T1000 (cell line): ENCODE results near the gene GOLGA2.
A peak's percentile ranks its signal among the peaks of the same experiment; 100 is the strongest.
"Not testable (repeated sequence)": the region's sequence is repeated elsewhere in the genome, so short reads cannot be mapped to it uniquely, and the experiment has no call there.

ENCODE experiments used
- DNase-seq: peaks from one replicate; lab custom pipeline; 2025; ENCODE audit warnings: mixed read lengths; lab: John Stamatoyannopoulos, UW

GOLGA2 gene

GRCh38 chr9:128292009-128292408, 16.2 kb upstream of the GOLGA2 start:
- DNase-seq: no peak

- DNase-seq: no peak
Observed at GRCh38 chr9:128288273-128289004, 12.6 kb upstream of the GOLGA2 start.

GRCh38 chr9:128286440-128286839, 10.6 kb upstream of the GOLGA2 start:
- no peak for DNase-seq

DNA sequence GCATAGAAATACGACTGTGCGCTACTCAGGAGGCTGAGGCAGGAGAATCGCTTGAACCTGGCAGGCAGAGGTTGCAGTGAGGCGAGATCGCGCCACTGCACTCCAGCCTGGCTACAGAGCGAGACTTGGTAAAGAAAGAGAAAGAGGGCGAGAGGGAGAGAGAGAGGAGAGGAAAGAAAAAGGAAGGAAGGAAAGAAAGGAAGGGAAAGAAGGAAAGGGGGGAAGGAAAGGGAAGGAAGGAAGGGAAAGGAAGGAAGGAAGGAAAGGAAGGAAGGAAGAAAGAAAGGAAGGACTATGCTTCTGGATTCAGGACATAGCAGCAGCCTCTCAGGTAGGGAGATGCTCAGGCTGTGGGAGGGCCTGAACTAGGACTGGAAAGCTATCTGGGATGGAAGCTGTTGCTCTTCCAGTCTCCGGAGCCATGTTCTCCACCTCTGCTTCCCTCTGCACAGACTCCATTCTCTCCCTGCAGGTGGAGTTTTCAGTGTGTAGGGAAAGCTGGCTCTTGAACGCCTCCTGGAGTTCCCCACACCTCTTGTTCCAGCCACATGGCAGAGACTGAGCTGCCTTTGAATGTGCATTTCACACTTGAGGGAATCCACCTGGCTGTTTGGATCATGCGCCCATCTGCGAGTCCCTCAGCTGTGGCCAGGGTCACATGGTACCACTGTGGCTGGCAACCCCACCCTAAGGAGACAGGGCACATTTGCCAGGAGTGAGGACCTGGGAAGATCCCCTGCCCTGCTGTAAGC, 9.4 kb upstream of the GOLGA2 start:
- DNase-seq: no peak

GRCh38 chr9:128282500-128282899, 6.7 kb upstream of the GOLGA2 start:
- DNase-seq: no peak

DNA sequence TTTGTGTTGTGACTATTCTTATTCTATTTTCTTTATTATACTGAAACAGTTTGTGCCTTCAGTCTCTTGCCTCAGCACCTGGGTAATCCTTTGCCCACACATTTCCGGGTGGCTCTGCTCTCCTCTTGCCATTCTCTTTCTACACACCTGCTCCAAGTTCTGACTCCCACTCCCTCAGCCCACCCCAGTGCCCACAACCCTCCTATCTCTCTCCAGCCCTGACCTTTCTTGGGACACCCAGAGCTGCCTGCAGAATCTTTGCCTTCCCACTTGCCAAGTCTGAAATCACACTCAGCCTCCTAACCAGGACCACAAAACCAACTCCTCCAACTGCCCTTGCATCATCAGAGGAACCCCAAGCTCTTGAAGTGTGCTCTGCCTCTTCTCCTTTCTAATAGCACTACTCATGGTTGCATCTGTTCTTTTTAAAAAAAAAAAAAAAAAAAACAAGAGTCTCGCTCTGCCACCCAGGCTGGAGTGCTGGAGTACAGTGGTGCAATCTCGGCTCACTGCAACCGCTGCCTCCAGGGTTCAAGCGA, 4.3 kb upstream of the GOLGA2 start:
- no peak for DNase-seq

- DNase-seq: not testable (repeated sequence)
Observed at GRCh38 chr9:128279088-128280073, 3.6 kb upstream of the GOLGA2 start.

- no peak for DNase-seq
Observed at GRCh38 chr9:128276574-128277270, 915 bp upstream of the GOLGA2 start.

DNA sequence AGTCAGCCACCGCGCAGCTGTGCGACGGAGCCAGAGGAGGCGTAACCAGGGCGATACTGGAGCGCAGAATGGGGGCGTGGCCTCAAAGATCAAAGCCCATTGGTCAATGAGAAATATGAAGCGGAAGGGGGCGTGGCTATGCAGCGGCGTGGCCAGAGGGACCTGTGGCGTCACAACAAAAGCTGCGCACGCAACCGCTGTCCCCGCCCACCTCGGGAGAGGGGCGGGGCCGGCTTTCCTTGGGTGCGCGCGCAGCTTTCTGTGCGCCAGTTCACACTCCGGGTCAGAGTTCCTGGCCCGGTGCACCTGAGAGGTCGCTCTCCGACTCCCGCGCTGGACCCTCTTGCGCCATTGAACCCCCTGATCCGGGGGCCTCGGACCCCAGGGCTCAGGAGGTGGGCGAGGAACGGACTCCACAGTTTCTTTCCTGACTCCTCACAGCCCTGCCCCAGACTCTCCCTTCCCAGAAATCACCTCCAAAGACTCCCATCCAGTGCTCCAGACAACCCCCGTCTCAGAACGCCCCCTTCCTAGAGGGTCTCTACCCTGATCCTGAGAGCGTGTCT, 284 bp upstream of the GOLGA2 start, which contains the start of gene SWI5:
Gene SWI5 (plus strand): TSS at position 269 of the 566 bp plus-strand sequence.
- peak; percentile 98 for DNase-seq

DNA sequence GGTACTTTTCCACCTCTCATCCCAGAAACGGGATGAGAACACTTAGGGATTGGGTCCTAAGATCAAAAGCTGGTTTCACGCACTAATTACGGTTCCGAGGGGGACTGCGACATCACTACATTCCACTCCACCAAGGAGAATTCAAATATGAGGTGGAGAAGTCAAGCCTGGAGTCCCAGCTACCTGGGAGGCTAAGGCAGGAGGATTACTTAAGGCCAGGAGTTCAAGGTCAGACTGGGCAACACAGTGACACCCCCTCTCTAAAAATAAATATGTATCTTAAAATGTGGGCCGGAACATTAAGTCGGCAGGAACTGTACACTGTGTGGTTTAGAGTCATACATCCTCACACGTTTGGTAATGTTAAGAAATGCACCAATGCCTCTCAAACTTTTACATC, 1.6 kb downstream of the GOLGA2 start:
- DNase-seq: no peak

GRCh38 chr9:128271512-128271911, 4.3 kb downstream of the GOLGA2 start:
- no peak for DNase-seq

DNA sequence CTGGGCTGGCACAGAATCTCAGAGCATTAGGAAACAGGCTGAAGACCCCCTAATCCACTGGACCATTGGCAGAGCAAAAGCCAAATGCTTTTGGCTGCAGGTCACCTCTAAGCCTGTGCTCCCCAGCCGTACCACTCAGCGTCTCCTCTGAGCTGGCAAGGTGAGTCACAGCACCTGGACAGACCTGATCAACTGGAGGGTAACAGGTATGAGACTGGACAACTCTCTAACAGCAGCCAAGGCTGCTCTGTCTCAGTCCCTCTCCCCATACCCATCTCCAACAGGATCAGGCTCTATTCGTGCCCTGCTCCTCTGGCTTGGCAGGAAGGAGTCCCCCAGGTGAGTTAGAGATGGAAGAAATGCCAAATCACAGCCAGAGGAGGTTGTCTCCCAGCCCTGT, 4.7 kb downstream of the GOLGA2 start:
- no peak for DNase-seq

DNA sequence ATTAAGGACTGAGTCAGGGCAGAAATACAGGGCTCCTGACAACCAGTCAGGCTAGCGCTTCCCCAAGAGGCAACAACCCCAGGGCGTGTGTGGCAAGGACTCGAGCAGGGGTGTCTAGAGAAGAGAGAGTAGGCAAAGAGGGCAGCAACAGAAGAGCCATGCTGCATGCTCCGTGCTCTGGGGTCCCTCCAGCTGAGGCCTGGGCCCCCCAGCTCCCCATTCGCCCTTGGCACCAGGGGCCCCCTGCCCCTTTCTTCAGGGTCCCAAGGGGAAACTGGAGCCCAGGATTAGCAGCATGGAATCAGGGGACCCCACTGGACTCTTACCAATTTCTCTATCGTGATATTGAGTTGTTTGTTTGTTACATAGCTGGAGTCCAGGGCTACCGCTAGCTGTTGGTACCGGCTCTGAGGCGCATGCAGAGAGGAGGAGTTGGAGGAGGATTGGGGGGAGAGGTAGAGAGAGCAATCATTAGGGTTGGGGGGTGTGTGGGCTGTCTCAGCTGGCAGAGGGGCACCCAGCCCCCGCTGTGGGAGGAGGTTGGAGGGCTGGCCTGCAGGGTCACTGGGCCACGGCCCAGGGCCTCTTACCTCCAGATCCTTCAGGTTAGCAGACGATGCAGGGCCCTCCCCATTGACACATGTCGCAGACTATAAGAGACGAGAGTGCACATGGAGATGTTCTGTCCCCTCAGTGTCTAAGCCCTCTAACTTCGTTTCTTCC, 8.8 kb downstream of the GOLGA2 start:
- DNase-seq: no peak

- DNase-seq: no peak
Observed at GRCh38 chr9:128265348-128265847, 10.4 kb downstream of the GOLGA2 start.

GRCh38 chr9:128262687-128263086, 13.1 kb downstream of the GOLGA2 start:
- no peak for DNase-seq

- DNase-seq: no peak
Observed at GRCh38 chr9:128260340-128260739, 15.5 kb downstream of the GOLGA2 start.

- no peak for DNase-seq
Observed at GRCh38 chr9:128259156-128259555, 16.7 kb downstream of the GOLGA2 start.

GRCh38 chr9:128258326-128258725, 17.5 kb downstream of the GOLGA2 start:
- no peak for DNase-seq

DNA sequence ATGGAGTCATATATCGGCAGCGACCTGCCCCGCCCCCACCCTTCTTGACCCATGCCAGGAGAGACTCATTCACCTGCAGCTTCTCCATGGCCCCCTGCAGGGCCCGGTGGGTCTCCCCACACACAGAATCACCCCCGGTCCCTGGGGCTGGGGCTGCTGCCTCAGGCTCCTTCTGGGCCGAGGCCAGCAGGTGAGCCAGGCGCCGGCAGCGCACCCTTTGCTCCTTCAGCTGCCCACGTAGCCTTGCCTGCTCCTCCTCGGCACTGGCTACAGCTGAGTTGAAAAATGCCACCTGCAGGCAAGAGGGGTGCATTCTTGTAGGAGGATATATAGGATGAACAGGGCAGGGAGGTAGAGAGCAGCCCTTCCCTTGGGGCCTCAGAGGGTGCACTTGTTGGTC, 17.9 kb downstream of the GOLGA2 start:
- no peak for DNase-seq
